Right hindlimb (tissue), 1 donor: ENCODE data around the gene FAM240A.

Experiments
- DNase-seq: peaks from one replicate; pipeline ENCODE4 v3.0.0-alpha.2; 2018

The FAM240A gene

GRCh38 chr3:46664188-46664970 is 52.1 kb downstream of the FAM240A start:
- DNase-seq: peak; percentile 14

GRCh38 chr3:46664971-46665762 is 52.8 kb downstream of the FAM240A start:
- DNase-seq: no peak

- DNase-seq: peak; percentile 18
These were observed 53.6 kb downstream of the FAM240A start for GRCh38 chr3:46665763-46666452.

- no peak for DNase-seq
These were observed 54.1 kb downstream of the FAM240A start for GRCh38 chr3:46666453-46666845.

- peak; percentile 10 for DNase-seq
These were observed 54.8 kb downstream of the FAM240A start for GRCh38 chr3:46667061-46667621.

GRCh38 chr3:46667657-46668056 is 55.3 kb downstream of the FAM240A start:
- DNase-seq: no peak

- peak; percentile 8 for DNase-seq
These were observed 55.8 kb downstream of the FAM240A start for GRCh38 chr3:46668116-46668515.

- no peak for DNase-seq
These were observed 56.3 kb downstream of the FAM240A start for GRCh38 chr3:46668591-46668990.

GRCh38 chr3:46669191-46669999 is 57.1 kb downstream of the FAM240A start:
- peak; percentile 12 for DNase-seq

GRCh38 chr3:46670000-46670890 is 57.9 kb downstream of the FAM240A start:
- no peak for DNase-seq

GRCh38 chr3:46670891-46671427 is 58.6 kb downstream of the FAM240A start:
- no peak for DNase-seq

GRCh38 chr3:46671541-46672348 is 59.4 kb downstream of the FAM240A start:
- DNase-seq: peak; percentile 17

- DNase-seq: peak; percentile 9
These were observed 60.0 kb downstream of the FAM240A start for GRCh38 chr3:46672349-46672695.

GRCh38 chr3:46673151-46674030 is 61.1 kb downstream of the FAM240A start:
- peak; percentile 13 for DNase-seq

GRCh38 chr3:46674031-46674845 is 61.9 kb downstream of the FAM240A start:
- peak; percentile 12 for DNase-seq

GRCh38 chr3:46675426-46675825 is 63.1 kb downstream of the FAM240A start:
- DNase-seq: no peak
